ENCODE data around the gene ARPC4. TPM values are rescaled to one million over a fixed set of nuclear protein-coding genes. Genes with fewer than 3 reads are reported as not detected.

The ARPC4 gene
- total and polyA plus RNA-seq, 2 experiments from 2014 or later = 149 to 182 TPM

GRCh38 chr3:9834520-9835380 lies 41.9 kb downstream of the ARPC4 start:
- no peaks in the 10 kb centered on the region for H3K36me3 ChIP-seq (replicated peaks; ENCODE audit: insufficient read depth, low read depth)

GRCh38 chr3:9837701-9838582 lies 45.1 kb downstream of the ARPC4 start:
- 95% methylated on average over 12 of the region's 12 CpGs for WGBS (ENCODE audit: low lambda C conversion rate, missing lambda C conversion rate)
- Histone ChIP-seq H3K4me2 (no peak overlapping the region), H3K4me3 (no peak overlapping the region), H2AFZ (no peak overlapping the region), H3K9me3 (ENCODE audit: low read depth) (no peaks in the 10 kb centered on the region), H3K36me3 (replicated peaks; ENCODE audit: insufficient read depth, low read depth) (peaks cover 5% of the 10 kb centered on the region), H3K27me3 (no peaks in the 10 kb centered on the region), H3K9me2 (replicated peaks; ENCODE audit: insufficient read depth) (no peaks in the 10 kb centered on the region), H3K79me2 (peaks cover 7% of the 10 kb centered on the region), H3K27ac (no peak overlapping the region), H4K20me1 (ENCODE audit: insufficient read depth, poor library complexity, severe bottlenecking) (no peaks in the 10 kb centered on the region), H3K4me1 (ENCODE audit: insufficient read depth) (no peaks in the 10 kb centered on the region)
- TF ChIP-seq, protein P1, sequence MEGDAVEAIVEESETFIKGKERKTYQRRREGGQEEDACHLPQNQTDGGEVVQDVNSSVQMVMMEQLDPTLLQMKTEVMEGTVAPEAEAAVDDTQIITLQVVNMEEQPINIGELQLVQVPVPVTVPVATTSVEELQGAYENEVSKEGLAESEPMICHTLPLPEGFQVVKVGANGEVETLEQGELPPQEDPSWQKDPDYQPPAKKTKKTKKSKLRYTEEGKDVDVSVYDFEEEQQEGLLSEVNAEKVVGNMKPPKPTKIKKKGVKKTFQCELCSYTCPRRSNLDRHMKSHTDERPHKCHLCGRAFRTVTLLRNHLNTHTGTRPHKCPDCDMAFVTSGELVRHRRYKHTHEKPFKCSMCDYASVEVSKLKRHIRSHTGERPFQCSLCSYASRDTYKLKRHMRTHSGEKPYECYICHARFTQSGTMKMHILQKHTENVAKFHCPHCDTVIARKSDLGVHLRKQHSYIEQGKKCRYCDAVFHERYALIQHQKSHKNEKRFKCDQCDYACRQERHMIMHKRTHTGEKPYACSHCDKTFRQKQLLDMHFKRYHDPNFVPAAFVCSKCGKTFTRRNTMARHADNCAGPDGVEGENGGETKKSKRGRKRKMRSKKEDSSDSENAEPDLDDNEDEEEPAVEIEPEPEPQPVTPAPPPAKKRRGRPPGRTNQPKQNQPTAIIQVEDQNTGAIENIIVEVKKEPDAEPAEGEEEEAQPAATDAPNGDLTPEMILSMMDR (IDR thresholded peaks at IDR 0.05; ENCODE audit: poor library complexity) = no peak
- no peak for TF ChIP-seq EZH2 (IDR thresholded peaks at IDR 0.05; ENCODE audit: borderline replicate concordance)
- no peak for TF ChIP-seq EZH2phosphoT487 (IDR thresholded peaks at IDR 0.05; ENCODE audit: low read depth, severe bottlenecking, unreplicated experiment)
- DNase-seq (ENCODE audit: low spot score) = no peak

More at GRCh38 chr3:9834520-9835380, 41.9 kb downstream of the ARPC4 start:
- Histone ChIP-seq H3K4me3 (no peak overlapping the region), H3K79me2 (no peaks in the 10 kb centered on the region), H3K4me2 (no peak overlapping the region), H3K9me2 (replicated peaks; ENCODE audit: insufficient read depth) (no peaks in the 10 kb centered on the region), H3K27me3 (no peaks in the 10 kb centered on the region), H3K4me1 (ENCODE audit: insufficient read depth) (no peaks in the 10 kb centered on the region), H4K20me1 (ENCODE audit: insufficient read depth, poor library complexity, severe bottlenecking) (no peaks in the 10 kb centered on the region), H3K9me3 (ENCODE audit: low read depth) (no peaks in the 10 kb centered on the region), H3K27ac (no peak overlapping the region), H2AFZ (no peak overlapping the region)
- no peak for TF ChIP-seq EZH2 (IDR thresholded peaks at IDR 0.05; ENCODE audit: borderline replicate concordance)
- TF ChIP-seq EZH2phosphoT487 (IDR thresholded peaks at IDR 0.05; ENCODE audit: low read depth, severe bottlenecking, unreplicated experiment) = no peak
- TF ChIP-seq, protein P1 (IDR thresholded peaks at IDR 0.05; ENCODE audit: poor library complexity) = no peak
- 89% methylated on average over 16 of the region's 18 CpGs for WGBS (ENCODE audit: low lambda C conversion rate, missing lambda C conversion rate)
- DNase-seq (ENCODE audit: low spot score) = no peak

DNA sequence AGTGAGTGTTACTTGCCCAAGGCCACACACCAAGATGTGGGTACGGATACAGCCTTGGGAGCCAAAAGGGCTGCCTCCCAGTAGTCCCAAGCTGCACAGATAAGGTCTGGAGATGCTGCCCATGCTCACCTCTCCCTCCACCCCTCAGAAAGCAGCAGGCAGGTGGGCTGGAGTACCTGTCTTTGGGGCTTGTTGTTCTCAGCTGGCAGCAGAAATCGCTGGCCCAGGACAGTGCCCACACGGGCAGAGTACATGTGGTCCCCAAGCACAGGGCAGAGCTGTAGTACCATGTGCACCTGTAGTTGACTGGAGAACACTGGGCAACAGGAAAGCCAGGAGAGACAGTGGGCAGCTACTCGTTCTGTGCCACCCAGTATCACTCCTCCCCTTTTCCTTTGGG lies 46.0 kb downstream of the ARPC4 start:
- TF ChIP-seq EZH2phosphoT487 (IDR thresholded peaks at IDR 0.05; ENCODE audit: low read depth, severe bottlenecking, unreplicated experiment) (no peak), EZH2 (IDR thresholded peaks at IDR 0.05; ENCODE audit: borderline replicate concordance) (no peak)
- TF ChIP-seq, protein P1 (IDR thresholded peaks at IDR 0.05; ENCODE audit: poor library complexity) = no peak
- no peak overlapping the region for H3K4me3 ChIP-seq
- H2AFZ ChIP-seq = no peak overlapping the region
- H3K4me1 ChIP-seq (ENCODE audit: insufficient read depth) = no peaks in the 10 kb centered on the region
- peaks cover 5% of the 10 kb centered on the region for H3K36me3 ChIP-seq (replicated peaks; ENCODE audit: insufficient read depth, low read depth)
- no peaks in the 10 kb centered on the region for H3K27me3 ChIP-seq
- peaks cover 9% of the 10 kb centered on the region for H3K79me2 ChIP-seq
- H3K4me2 ChIP-seq = no peak overlapping the region
- no peaks in the 10 kb centered on the region for H4K20me1 ChIP-seq (ENCODE audit: insufficient read depth, poor library complexity, severe bottlenecking)
- H3K9me3 ChIP-seq (ENCODE audit: low read depth) = no peaks in the 10 kb centered on the region
- DNase-seq (ENCODE audit: low spot score) = no peak
- WGBS (ENCODE audit: low lambda C conversion rate, missing lambda C conversion rate) = 92% methylated on average over 4 of the region's 4 CpGs
- H3K9me2 ChIP-seq (replicated peaks; ENCODE audit: insufficient read depth) = no peaks in the 10 kb centered on the region
- no peak overlapping the region for H3K27ac ChIP-seq
